ENCODE data around the gene MRPL53.
"Not testable (repeated sequence)": the region's sequence is repeated elsewhere in the genome, so short reads cannot be mapped to it uniquely, and the experiment has no call there.

The MRPL53 gene

DNA sequence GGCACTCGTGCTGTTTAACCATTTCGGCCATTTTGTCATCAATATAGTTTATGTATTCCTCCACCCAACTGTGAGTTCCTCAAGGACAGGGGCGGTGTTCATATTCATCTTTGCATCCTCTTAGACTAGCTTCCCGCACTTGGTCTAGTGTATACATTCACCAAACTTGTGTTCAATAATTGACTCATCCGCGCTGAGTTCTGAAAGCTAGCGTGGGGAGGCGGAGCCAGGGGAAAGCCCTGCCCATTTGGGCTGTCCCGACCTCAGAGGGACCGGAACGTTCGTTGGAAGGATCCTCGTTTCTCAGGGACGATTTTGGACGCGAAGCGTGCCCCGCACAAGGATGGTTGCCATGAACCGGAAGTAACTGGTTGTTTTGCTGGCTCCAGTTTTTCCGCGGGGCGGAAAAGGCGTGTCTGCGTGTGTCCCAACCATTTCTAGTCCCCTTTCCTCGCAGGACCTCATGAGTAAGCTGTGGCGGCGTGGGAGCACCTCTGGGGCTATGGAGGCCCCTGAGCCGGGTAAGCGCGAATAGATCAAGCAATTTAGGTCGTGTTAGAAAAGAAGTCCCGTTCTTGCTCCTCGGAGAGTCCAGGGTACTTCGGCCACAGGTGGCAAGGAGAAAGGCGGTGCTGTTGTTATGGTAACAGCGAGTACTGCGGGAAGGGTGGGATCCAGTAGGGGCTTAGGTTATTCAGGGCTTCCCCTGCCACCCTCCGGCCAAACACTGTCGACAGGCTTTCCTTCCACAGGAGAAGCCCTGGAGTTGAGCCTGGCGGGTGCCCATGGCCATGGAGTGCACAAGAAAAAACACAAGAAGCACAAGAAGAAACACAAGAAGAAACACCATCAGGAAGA lies 17.6 kb downstream of the MRPL53 start, which contains the start of gene INO80B:
INO80B (plus strand) TSS at position 434 of the 858 bp plus-strand sequence; CDS start at position 464, 30 bp downstream.
- DNase-seq (ENCODE audit: extremely low read depth in 1 of 2, low read depth in 1 of 2), result peak; percentile 89 to 94

DNA sequence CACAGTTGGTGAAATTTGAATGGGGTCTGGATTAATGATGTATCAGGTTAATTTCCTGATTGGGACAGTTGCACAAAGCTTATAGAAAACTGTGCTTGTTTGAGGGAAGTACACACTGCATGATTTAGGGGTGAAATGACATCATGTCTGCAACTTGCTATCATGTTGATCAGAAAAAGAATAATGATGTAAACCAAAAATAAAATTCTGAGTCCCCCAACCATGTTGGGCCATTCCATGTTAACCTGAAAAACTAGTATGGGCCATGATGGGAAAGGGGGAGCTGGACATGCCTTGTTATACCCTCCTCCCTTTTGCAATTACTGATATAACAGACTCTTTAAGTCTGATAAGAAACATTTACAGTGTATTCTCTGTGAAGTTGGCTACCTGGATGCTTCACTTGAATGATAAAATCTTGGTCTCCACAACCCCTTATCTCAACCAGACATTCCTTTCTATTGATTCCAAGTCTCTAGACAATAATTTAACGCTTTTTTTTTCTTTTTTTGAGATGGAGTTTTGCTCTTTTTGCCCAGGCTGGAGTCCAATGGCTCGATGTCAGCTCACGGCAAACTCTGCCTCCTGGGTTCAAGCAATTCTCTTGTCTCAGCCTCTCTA lies 21.8 kb downstream of the MRPL53 start:
- DNase-seq (ENCODE audit: extremely low read depth in 1 of 2, low read depth in 1 of 2), result no peak

DNA sequence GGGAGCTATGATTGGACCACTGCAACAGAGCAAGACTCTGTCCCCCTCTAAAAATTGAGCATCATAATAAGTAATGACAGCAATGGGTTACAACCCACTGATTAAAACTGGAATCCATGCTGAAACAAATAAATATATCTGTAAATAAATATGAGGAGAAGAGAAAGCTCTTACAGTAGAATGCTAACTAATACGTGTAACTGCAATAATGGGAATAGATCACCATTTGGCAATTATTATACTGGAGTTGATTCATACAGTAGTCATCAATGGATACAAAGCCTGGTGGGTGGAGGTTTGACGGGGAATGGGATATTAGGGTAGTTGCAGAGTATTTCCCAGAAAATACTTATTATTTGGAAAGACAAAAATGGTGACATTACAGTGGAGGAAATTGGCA lies 23.7 kb downstream of the MRPL53 start:
- no peak for DNase-seq (ENCODE audit: extremely low read depth in 1 of 2, low read depth in 1 of 2)

DNA sequence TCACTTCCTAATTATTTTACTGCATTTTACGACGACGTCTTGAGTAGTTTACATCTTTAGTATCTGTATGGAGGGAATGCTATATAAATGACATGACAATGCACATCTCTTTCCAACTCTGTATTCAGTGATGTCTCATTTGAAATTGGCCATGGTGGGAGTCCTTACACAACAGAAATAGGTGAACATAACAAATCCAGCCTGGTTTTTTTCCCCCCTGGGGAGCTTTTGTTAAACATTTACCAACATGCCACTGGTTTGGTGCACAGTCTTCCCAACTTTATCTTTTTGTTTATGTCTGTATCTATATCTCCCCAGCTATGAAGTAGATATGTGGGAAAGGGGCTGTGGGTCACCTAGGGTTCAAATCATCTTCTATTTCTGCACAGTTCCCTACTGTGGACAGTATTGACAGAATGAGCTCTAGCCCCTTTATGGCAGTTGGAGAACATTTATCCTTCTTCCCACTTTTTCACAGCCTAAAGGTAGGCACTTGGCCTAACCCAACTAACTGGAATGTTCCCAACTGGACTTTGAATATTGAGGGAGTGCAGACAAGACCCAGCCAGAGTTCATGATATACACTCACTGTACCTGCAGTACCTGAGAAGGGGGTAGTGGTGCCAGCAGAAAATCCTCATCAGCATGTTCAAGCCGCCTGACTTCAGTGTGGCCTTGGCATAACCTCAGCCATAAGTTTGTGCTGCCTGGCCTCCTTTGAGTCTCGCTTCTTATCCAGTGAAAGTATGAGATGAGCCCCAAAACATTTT lies 25.1 kb downstream of the MRPL53 start:
- DNase-seq (ENCODE audit: extremely low read depth in 1 of 2, low read depth in 1 of 2), result no peak

DNA sequence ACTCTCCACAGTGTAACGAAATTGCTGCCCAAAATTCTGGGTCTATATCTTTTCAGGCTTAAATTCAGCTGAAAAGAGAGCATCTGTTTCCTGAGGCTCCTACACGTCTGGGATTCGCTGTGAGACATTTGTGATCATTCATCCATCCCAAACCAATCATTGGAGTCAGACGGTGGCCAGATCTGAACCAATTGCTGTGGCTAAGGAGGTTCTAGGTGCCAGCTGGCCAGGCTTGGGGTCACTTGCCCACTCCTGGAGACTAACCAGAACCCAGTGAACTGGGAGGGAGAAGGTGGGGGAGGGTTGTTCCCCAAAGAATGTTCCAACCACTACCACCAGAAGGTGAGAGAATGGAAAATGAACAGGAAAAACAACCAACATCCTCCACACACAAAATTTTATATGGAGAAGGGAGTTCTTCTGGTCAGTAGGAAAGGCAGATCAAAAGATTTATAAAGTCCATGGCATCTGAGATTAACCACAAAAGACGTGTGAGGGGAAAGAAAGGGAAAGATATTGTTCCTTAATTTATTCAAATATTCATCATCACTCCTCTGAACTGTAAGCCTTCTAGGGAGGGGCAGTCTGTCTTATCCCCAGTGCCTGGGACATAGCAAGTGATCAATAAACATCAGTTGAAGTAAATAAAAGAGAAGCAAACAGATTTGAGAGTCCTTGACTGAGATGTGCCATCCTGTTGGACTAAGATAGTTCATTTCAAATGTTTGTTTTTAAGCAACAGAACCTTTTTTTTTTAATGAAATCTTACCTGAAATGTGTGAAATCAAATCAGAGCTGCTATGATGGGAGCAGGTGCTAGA lies 27.8 kb downstream of the MRPL53 start:
- DNase-seq (ENCODE audit: extremely low read depth in 1 of 2, low read depth in 1 of 2), result no peak

DNA sequence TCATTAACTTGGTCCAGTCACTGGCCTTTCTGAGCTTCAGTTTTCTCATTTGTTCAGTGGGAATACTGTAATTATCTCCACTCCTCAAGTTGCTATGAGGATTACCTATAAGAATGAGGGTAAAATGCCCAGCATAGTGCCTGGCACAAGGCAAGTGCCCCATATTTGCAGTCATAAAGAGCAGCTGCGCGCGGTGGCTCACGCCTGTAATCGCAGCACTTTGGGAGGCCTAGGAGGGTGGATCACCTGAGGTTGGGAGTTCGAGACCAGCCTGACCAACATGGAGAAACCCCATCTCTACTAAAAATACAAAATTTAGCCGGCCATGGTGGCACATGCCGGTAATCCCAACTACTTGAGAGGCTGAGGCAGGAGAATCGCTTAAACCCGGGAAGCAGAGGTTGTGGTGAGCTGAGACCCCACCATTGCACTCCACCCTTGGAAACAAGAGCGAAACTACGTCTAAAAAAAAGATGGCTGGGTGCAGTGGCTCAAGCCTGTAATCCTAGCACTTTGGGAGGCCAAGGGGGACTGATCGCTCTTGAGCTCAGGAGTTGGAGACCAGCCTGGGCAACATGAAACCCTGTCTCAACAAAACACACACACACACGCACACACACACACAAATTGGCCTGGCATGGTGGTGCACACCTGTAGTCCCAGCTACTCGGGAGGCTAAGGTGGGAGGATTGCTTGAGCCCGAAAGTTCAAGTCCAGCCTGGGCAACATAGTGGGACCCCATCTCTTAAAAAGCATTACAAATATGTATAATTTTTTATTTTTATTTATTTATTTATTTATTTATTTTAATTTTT lies 29.8 kb downstream of the MRPL53 start:
- DNase-seq (ENCODE audit: extremely low read depth in 1 of 2, low read depth in 1 of 2), result not testable (repeated sequence)

DNA sequence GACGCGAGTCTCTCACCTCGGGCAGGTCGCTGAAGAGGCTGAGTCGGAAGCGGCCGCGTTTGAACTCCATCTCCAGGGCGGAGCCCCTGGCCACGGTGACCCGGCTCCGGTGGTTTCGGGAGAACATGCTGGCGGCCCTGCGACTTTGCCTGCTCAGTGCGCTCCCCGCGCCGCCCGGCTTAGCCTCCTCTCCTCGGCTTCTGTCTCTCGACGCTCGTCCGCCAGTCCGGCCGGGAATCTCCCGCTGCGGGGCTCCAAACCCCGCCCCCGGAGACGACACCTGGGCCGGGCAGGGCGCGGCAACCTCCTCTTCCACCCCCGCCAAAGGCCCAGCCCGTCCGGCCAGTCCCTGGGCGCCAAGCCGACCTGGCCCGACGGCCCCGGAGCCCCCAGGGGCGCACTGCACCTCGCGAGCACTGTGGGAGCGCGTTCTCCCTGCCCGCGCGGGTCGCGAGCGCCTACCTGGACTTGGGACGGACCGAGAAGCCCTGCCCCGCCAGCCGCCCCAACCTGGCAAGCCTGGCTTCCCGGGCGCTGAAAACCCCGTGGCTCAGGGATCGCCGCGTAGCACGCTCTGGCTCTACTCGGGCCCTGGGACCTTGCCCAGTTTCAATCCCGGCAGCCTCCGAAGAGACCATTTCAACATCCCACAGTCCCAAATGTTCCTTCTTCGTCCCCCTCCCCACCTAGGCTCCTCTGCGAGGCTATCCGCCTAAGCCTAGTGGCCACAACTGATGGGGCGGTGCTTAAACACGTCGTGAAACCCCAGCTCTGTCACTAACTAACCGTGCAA lies 30.6 kb downstream of the MRPL53 start, which contains the start of gene RTKN:
RTKN (minus strand) TSS at position 248 of the 793 bp plus-strand sequence; CDS start at position 127, 121 bp downstream.
- no peak for DNase-seq (ENCODE audit: extremely low read depth in 1 of 2, low read depth in 1 of 2)

DNA sequence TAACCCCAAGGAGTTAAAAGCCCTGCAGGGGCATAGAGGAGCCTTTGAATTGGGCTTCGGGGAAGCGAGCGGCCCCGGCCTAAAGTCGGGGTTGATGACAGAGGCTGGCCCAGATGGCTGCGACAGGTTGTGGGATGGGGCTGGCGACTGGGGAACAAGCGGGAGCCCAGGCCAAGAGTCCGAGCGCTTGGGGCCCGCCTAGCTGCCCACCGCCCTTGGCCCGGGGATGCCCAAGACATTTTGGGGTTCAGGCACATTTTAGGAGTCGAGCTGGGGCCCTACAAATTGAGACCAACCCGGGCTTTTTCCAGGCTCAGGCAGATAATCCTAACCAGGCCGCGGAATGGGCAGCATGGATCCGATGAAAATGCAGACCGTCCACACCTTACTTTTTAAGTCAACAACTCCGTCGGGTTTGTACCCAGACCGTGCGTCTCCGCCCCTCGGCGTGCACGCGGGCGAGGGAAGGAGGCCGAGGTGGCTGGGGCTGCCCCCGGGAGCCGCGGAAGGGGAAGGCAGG lies 31.2 kb downstream of the MRPL53 start:
- DNase-seq (ENCODE audit: extremely low read depth in 1 of 2, low read depth in 1 of 2), result no peak

DNA sequence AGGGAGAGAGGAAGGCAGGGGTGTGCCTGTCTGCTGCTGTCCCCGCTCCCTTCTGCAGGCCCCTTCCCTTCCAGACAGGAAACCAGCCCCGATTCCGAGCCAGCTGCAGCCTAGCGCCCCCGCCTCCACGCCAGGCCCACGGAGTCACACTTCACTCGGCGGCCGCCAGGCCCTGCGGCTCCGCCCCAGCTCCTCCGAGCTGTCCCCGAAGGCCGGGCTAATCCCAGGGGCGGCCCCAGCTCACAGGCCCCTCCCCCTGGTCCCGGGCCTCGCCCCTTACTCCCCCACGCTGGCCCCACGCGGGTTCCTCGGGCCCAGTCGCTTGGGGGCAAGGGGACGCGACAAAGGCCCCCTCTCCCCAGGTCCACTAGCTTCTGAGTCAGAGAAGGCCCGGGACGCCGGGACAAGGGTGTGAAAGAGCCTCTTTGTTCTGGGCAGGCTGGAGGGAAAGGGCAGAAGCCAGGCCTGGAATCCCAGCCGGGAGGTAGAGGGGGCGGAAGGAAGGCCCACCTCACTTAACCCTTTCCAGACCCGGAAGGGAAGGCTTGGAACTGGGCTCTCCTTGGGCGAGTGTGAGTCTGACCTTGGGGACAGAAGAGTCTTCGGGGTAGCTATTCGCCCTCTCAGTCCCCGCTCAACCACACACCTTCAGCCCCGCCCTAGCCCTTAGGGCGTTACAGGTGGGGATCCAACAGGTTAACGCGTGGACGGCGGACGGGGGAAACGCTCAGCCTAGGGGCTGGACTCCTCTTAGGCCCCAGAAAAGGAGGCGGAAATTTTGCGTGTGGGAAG lies 31.9 kb downstream of the MRPL53 start:
- DNase-seq (ENCODE audit: extremely low read depth in 1 of 2, low read depth in 1 of 2), result no peak

DNA sequence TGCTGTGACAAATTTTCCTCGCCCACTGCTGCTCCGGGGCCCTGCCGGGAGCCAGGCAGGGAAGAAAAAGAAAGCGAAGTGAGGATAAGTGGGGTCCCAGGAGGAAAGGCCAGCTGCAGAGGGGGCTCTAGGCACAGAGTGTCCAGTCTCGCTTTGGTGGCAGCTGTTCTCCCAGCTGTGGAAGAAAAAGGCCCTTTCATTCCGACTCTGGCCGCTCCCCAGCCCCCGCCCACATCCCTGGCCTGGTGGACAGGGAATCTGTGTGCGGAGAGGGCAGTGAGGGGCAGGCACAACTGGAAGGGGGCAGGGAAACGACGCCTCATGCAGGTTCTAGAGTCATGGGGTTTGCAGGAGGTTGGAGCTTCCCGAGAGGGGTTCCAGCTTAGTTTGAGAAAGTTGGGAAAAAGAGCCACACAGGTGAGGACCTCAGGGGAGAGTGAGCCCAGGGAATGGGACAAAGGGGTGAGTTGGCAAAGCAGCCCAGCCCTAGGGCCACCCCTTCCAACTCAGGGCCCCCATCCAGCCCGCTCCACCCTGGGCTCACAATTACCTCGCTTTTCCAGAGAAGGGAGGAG lies 32.6 kb downstream of the MRPL53 start:
- no peak for DNase-seq (ENCODE audit: extremely low read depth in 1 of 2, low read depth in 1 of 2)

DNA sequence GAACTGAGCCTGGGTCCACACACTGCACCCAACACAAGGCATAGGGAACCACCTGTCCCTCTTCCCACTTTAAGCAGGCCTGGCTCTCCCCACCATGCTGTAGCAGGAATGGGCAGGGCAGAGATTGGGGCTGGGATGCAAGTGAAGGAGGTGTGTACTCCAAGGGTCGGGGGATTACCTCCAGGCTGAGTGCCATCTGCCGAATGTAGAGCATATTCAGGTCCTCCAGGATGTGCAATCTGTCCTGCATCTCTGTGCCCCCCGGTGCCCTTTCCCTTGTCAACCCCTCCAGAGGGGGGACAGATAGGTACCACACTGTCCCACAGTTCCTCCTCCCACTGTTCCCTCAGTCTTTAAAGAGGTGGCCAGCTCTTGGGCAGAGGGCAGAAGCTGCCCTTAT lies 33.1 kb downstream of the MRPL53 start:
- DNase-seq (ENCODE audit: extremely low read depth in 1 of 2, low read depth in 1 of 2), result no peak

DNA sequence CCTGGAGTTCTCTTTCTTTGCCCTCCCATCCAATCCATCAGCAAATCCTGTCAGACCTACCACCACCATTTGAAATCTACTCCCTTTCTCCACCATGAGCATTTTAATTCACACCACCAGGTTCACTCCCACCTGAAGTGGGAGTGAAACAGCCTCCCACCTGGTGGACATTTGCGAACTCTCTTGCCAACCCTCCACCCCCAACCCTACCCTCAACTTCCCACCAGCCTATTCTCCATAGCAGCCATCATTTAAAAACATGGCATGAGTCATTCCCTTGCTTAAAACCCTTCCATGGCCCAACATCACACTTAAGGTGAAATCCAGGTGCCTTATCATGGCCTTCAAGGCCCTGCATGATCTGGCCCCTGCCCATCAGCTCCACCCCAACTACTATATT lies 34.2 kb downstream of the MRPL53 start:
- DNase-seq (ENCODE audit: extremely low read depth in 1 of 2, low read depth in 1 of 2), result no peak

DNA sequence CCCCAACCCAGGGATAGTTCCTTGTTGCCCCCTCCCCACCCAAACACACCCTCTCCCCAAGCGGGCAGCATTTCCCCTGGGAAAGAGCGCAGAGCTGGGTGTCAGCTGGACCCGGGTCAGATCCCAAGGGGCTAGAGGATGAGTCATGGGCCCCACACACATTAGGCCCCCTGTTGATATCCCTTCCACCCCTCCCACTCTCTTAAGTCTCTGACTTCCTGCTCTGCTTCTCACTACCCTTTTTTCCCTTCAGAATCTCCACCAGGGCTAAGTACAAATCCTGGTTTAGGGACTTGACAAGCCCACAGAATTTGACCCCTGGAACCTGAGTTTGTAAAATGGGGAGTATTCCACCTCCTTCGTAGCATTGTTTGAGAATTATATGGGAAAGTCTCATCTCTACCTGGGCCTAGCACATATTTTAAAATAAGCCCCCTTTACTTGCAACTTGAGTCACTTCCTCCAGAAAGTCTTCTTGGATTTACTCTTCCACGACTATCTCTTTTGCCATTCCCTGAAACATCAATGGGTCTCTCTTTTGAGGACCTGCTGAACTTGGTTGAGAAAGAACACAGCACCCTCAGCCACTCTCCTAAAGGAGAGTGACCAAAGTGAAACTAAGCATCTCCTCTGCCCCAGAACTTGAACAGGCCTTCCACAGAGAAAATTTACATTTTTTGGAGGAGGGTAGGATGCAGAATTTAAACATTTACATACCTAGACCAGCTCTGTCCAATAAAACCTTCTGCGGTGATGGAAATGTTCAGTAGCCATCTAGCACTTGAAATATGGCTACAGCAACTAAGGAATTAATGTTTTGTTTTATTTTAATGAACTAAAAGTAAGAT lies 35.4 kb downstream of the MRPL53 start:
- no peak for DNase-seq (ENCODE audit: extremely low read depth in 1 of 2, low read depth in 1 of 2)

DNA sequence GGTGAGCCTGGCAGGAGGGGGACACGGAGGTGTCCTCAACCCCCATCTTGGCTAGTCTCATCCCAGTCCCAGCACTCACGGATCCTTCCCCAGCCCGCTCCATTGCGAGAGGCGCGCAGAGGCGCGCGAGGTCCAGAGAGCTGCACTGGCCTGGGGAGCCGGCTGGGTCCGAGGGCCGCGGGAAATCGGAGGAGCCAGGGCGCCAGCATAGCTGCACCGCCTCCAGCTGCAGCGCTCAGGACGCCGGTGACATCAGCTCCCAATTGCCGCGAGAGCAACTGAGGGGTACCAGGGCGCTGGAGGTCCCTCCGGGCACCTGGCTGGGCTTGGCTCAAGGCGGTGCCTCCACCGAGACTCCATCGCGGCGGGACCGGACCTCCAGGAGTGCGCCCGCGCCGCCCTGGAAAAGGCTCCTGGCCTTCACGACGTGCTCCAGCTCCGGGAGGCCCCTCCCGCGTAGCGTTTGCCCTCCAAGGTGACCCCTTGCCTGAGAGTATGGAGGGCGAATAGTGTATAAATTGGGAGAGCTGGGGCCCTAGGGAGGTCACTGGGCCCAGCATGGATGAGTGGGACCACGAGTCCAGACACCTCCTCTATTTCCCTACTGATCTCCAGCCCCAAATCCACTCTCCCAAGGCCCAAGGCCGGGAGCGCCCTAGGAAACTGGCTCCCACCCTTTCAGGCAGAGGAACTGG lies 36.2 kb downstream of the MRPL53 start:
- no peak for DNase-seq (ENCODE audit: extremely low read depth in 1 of 2, low read depth in 1 of 2)

DNA sequence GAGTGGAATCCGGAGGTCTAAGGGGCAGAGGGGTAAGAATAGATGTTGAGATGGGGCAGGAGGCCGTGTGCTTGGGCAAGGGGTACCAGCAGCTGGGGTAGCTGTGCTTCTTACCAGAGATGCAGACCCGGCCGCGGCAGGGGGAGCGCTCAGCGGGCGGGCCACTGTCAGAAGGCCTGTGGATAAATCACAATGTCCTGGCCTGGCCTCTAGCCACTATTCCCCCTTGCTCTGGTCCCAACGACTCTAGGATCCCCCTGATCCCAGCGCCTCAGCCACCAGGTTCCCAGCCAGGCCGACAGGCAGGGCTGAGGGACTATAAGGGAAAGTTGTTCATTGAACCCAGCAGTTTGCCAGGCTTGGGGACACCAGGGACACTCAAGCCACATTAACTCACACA lies 42.0 kb downstream of the MRPL53 start:
- no peak for DNase-seq (ENCODE audit: extremely low read depth in 1 of 2, low read depth in 1 of 2)

Data from activated CD8-positive, alpha-beta memory T cell treated with anti-CD3 and anti-CD28 coated beads for 1 hour (primary cell).